Measurements from ENCODE around the gene ODC1.
"Not testable (repeated sequence)": the region's sequence is repeated elsewhere in the genome, so short reads cannot be mapped to it uniquely, and the experiment has no call there.

DNA sequence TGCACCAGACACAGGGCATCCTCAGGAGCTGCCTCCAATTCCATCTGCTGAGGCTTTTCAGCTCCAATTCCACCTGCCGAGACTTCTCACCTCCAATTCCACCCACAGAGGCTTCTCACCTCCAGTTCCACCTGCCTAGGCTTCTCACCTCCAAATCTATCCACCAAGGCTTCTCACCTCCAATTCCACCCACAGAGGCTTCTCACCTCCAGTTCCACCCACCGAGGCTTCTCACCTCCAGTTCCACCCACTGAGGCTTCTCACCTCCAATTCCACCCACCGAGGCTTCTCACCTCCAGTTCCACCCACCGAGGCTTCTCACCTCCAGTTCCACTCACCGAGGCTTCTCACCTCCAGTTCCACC, 39.6 kb upstream of the ODC1 start:
- TF ChIP-seq POLR2A (IDR thresholded peaks at IDR 0.05): not testable (repeated sequence)
- TF ChIP-seq, protein P1, sequence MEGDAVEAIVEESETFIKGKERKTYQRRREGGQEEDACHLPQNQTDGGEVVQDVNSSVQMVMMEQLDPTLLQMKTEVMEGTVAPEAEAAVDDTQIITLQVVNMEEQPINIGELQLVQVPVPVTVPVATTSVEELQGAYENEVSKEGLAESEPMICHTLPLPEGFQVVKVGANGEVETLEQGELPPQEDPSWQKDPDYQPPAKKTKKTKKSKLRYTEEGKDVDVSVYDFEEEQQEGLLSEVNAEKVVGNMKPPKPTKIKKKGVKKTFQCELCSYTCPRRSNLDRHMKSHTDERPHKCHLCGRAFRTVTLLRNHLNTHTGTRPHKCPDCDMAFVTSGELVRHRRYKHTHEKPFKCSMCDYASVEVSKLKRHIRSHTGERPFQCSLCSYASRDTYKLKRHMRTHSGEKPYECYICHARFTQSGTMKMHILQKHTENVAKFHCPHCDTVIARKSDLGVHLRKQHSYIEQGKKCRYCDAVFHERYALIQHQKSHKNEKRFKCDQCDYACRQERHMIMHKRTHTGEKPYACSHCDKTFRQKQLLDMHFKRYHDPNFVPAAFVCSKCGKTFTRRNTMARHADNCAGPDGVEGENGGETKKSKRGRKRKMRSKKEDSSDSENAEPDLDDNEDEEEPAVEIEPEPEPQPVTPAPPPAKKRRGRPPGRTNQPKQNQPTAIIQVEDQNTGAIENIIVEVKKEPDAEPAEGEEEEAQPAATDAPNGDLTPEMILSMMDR (IDR thresholded peaks at IDR 0.05): not testable (repeated sequence)
